Bronchial epithelial cell (primary cell): ENCODE data around the gene ACAA2. TPM values are rescaled to one million over a fixed set of nuclear protein-coding genes. Genes with fewer than 3 reads are reported as not detected.

Experiments used
- DNase-seq: peaks from one replicate; pipeline ENCODE4 v3.0.0-alpha.2; 2010; ENCODE audit warnings: low read depth
- FAIRE-seq: peaks from 2 replicates; lab custom pipeline; 2011; peaks lifted over from hg19 to GRCh38; lab: Jason Lieb, UNC
- H3K27me3 ChIP-seq: 2 replicates; pipeline ENCODE4 v1.5.1; 2011; ENCODE audit warnings: low read length; ENCODE audit not compliant: control insufficient read depth, insufficient read depth
- H3K36me3 ChIP-seq: 2 replicates; pipeline ENCODE4 v1.5.1; 2011; ENCODE audit warnings: low read length; ENCODE audit not compliant: control insufficient read depth, insufficient read depth
- H3K4me3 ChIP-seq: 2 replicates; pipeline ENCODE4 v1.5.1; 2011; ENCODE audit warnings: mild to moderate bottlenecking, low read depth, low read length, control low read depth
- total RNA-seq: library from RNA; depleted of rRNA; stranded (reverse); fragments of >200 nt; gene quantifications from 2 replicates; pipeline ENCODE4 v1.2.1, GENCODE V29; 2014
- TF ChIP-seq, protein P1 (sequence below): IDR thresholded peaks from 2 replicates; pipeline ENCODE4 v1.5.1; 2011; ENCODE audit warnings: mild to moderate bottlenecking, moderate library complexity, low read length, control low read depth, inconsistent platforms; ENCODE audit not compliant: insufficient read depth, severe bottlenecking

The ACAA2 gene
- total RNA-seq, 1 donor from 2014 or later: 10.3 TPM

DNA sequence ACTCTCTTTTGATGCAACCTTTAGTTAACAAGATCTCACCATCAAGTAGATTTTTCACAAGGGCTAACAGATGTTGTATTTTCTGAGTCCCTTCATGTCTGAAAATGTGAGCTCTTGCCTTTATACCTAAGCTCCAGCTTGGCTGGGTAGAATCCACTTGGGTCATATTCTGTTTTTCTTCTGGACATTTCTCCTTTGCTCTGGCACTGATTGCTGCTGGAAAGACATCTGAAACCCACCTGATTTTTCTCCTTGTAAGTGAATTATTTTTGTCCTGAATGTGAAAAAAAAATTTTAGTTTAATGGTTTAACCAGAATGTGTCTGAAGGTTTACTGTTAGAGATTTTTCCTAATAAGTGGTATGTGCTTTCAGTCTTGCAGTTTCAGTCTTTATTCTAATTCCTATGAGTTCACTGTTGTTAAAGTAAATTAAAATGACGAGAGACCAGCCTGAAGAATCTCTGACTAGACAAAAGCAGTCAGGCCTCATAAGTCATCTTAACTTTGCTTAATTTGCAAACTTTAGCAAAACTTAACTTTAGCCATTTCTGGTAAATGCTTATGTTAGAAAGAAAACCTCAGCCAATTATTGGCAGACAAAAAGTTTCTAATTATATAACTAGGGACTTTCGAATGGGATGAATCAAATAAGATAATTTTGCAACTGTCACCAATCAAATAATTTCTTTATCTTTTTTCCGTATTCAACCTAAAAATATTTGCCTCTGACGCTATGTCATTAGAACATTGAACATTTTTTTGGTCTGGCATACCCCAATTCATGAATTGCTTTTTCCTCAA lies 70.8 kb downstream of the ACAA2 start:
- DNase-seq (no peak), FAIRE-seq (no peak)
- H3K27me3 ChIP-seq: no peaks in the 10 kb centered on the region

DNA sequence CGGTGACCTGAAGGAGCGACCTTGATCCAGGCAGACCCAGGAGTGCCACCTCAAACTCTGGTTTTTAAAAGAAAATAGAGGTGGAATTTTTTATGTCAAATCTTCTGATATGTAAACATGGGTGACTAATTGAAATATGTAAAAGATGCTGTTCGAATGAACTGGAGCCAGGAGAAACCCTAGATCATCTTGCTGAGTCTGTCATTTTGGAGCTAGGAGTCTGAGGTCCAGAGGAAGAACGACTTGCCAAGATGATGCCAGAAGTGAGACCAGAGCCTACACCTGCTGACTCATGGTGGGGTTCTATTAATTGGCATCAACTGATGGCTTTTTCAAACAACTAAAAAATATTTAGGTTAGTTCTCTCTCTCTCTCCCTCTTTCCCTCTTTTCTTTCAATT lies 74.1 kb downstream of the ACAA2 start:
- DNase-seq: peak; percentile 33
- no peak for FAIRE-seq
- H3K36me3 ChIP-seq: no peaks in the 10 kb centered on the region
- H3K4me3 ChIP-seq: no peak overlapping the region
- no peaks in the 10 kb centered on the region for H3K27me3 ChIP-seq
- TF ChIP-seq, protein P1, sequence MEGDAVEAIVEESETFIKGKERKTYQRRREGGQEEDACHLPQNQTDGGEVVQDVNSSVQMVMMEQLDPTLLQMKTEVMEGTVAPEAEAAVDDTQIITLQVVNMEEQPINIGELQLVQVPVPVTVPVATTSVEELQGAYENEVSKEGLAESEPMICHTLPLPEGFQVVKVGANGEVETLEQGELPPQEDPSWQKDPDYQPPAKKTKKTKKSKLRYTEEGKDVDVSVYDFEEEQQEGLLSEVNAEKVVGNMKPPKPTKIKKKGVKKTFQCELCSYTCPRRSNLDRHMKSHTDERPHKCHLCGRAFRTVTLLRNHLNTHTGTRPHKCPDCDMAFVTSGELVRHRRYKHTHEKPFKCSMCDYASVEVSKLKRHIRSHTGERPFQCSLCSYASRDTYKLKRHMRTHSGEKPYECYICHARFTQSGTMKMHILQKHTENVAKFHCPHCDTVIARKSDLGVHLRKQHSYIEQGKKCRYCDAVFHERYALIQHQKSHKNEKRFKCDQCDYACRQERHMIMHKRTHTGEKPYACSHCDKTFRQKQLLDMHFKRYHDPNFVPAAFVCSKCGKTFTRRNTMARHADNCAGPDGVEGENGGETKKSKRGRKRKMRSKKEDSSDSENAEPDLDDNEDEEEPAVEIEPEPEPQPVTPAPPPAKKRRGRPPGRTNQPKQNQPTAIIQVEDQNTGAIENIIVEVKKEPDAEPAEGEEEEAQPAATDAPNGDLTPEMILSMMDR: no peak

More for the DNA sequence above, 70.8 kb downstream of the ACAA2 start:
- H3K36me3 ChIP-seq: no peaks in the 10 kb centered on the region
- TF ChIP-seq, protein P1: no peak
- H3K4me3 ChIP-seq: no peak overlapping the region

DNA sequence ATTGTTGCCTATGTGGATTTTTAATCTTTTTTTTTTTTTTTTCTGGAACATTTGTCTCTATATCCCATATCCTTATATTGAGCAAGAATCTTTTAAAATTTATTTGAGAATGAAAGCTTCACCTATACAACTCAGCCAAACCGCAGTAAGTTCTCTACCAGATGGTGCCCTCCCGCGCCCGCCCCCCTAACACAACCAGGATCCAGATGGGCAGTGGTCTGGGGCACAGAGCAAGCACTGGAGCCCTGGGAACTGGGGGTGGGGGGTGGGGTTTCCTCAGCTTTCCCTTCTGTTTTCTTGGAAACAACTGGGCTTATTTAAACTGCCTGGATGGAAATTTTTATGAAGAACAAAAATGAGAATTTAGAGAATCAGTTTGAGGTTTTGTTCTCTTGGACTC lies 74.6 kb downstream of the ACAA2 start:
- H3K27me3 ChIP-seq: no peaks in the 10 kb centered on the region
- no peak overlapping the region for H3K4me3 ChIP-seq
- DNase-seq (no peak), FAIRE-seq (no peak)
- H3K36me3 ChIP-seq: no peaks in the 10 kb centered on the region
- TF ChIP-seq, protein P1: no peak

DNA sequence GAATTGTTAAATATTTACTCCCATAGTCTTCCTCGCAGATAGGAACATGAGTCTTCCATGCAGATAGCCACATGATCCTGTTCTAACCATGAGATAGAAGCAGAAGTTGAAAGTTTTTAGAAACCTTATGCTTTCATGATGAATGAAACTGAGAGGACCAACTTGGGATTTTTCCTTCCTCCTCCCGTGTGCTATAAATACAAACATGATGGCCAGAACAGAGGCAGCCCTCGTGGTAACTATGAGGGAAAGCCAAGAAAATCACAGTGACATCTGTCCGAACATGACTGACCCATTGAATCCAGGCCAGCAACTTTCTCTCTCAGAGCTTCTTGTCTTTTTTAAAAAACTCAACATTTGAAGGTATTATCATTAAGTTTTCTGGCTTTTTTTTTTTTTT lies 78.5 kb downstream of the ACAA2 start:
- H3K36me3 ChIP-seq: no peaks in the 10 kb centered on the region

DNA sequence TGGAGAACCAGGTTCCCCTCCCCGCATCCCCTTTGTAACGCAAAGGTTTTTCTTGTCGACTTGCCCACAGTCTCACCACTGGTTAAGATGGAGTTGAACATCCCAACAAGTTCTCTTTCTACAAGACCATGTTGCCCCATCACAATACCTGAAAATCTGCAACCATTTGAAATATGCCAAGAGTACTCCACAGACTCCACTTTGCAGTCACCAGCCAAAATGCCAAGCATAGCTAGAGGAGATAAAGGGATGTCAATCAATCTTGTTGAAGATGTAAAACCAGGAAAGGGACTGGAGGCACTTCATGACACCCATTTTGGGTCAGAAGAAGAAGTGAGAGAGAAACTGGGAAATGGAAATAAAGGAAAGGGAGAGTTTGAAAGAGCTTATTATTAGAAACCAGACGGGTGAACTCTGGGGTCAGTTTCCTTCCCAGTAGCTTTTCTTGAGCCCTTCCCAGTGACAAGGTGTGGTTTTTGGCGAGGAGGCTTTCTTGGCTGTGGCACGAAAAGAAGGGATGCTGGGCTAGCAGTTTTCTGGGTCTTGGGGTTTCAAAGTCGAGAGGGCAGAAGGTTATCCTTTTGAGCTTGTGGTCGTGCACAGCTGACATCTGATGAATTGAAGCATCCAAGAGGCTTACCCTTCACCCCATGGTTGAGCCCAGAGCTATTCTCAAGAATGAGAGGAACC lies 79.3 kb downstream of the ACAA2 start:
- TF ChIP-seq, protein P1: no peak
- DNase-seq (no peak), FAIRE-seq (no peak)
- Histone ChIP-seq H3K27me3 (no peaks in the 10 kb centered on the region), H3K36me3 (no peaks in the 10 kb centered on the region), H3K4me3 (no peak overlapping the region)

More for the DNA sequence above, 78.5 kb downstream of the ACAA2 start:
- TF ChIP-seq, protein P1: no peak
- FAIRE-seq (no peak), DNase-seq (no peak)
- no peaks in the 10 kb centered on the region for H3K27me3 ChIP-seq
- H3K4me3 ChIP-seq: no peak overlapping the region
